Hepatocyte (in vitro differentiated cells): Measurements from ENCODE around the gene STARD13. TPM values are rescaled to one million over a fixed set of nuclear protein-coding genes. Genes with fewer than 3 reads are reported as not detected.
A peak's percentile ranks its signal among the peaks of the same experiment; 100 is the strongest.

Source experiments
- DNase-seq: peaks from one replicate; pipeline ENCODE4 v3.0.0-alpha.2; 2016; ENCODE audit warnings: low spot score
- H2AFZ ChIP-seq: fragments of 200-600 bp; sonication (generic); 2 replicates; pipeline ENCODE4 v1.6.0; 2016; ENCODE audit warnings: antibody characterized with exemption, mild to moderate bottlenecking
- H3K27ac ChIP-seq: fragments of 200-600 bp; sonication (generic); 2 replicates; pipeline ENCODE4 v1.5.1; 2016; ENCODE audit warnings: mild to moderate bottlenecking
- H3K27me3 ChIP-seq: fragments of 200-600 bp; sonication (generic); 2 replicates; pipeline ENCODE4 v1.6.1; 2016
- H3K36me3 ChIP-seq: fragments of 200-600 bp; sonication (generic); replicated peaks from 2 replicates; pipeline ENCODE4 v1.5.1; 2016; ENCODE audit warnings: low read depth; ENCODE audit not compliant: insufficient read depth
- H3K4me1 ChIP-seq: fragments of 200-600 bp; sonication (generic); 2 replicates; pipeline ENCODE4 v1.5.1; 2016; ENCODE audit warnings: mild to moderate bottlenecking, moderate library complexity; ENCODE audit not compliant: insufficient read depth
- H3K4me2 ChIP-seq: fragments of 200-600 bp; sonication (generic); 2 replicates; pipeline ENCODE4 v1.6.0; 2016
- H3K4me3 ChIP-seq: fragments of 200-600 bp; sonication (generic); 2 replicates; pipeline ENCODE4 v1.5.1; 2016; ENCODE audit warnings: mild to moderate bottlenecking
- H3K79me2 ChIP-seq: fragments of 200-600 bp; sonication (generic); 2 replicates; pipeline ENCODE4 v1.6.0; 2017; ENCODE audit warnings: mild to moderate bottlenecking
- H3K9me2 ChIP-seq: fragments of 200-600 bp; sonication (generic); replicated peaks from 2 replicates; pipeline ENCODE4 v1.6.0; 2017; ENCODE audit warnings: mild to moderate bottlenecking; ENCODE audit not compliant: insufficient read depth
- H3K9me3 ChIP-seq: fragments of 200-600 bp; sonication (generic); 2 replicates; pipeline ENCODE4 v1.5.1; 2016; ENCODE audit warnings: low read depth, mild to moderate bottlenecking
- H4K20me1 ChIP-seq: fragments of 200-600 bp; sonication (generic); 2 replicates; pipeline ENCODE4 v1.6.0; 2016; ENCODE audit warnings: mild to moderate bottlenecking; ENCODE audit not compliant: insufficient read depth, poor library complexity, severe bottlenecking
- EZH2 ChIP-seq: fragments of 200-600 bp; sonication (generic); IDR thresholded peaks from 2 replicates; pipeline ENCODE4 v1.6.1; 2016; ENCODE audit warnings: antibody characterized with exemption, mild to moderate bottlenecking, borderline replicate concordance
- EZH2phosphoT487 ChIP-seq: fragments of 200-600 bp; sonication (generic); IDR thresholded peaks from one replicate; pipeline ENCODE4 v1.6.1; 2018; ENCODE audit warnings: antibody characterized with exemption, mild to moderate bottlenecking, low read depth, moderate library complexity; ENCODE audit not compliant: unreplicated experiment, severe bottlenecking
- WGBS: methylation state at CpG from one replicate; pipeline ENCODE4 v1.1.6; 2016; ENCODE audit warnings: low lambda C conversion rate; ENCODE audit errors: missing lambda C conversion rate; 5-methylcytosine and 5-hydroxymethylcytosine counted together
- polyA plus RNA-seq: library from polyadenylated mRNA; unstranded; fragments of >200 nt; fragmentation: Nextera tagmentation; extraction: Ambion mirVana; gene quantifications from 2 replicates; pipeline ENCODE4 v1.2.1, GENCODE V29; 2016
- total RNA-seq: library from RNA; depleted of rRNA; stranded (reverse); fragments of >200 nt; gene quantifications from 2 replicates; pipeline ENCODE4 v1.2.3, GENCODE V29; 2014
- TF ChIP-seq, protein P1 (sequence below): fragments of 200-600 bp; sonication (generic); IDR thresholded peaks from 2 replicates; pipeline ENCODE4 v1.5.1; 2016; ENCODE audit warnings: antibody characterized with exemption, mild to moderate bottlenecking; ENCODE audit not compliant: poor library complexity

The STARD13 gene
- total and polyA plus RNA-seq, 2 experiments from 2014 or later, result 5.4 to 13.5 TPM

GRCh38 chr13:33312150-33312860 lies 26.8 kb upstream of the STARD13 start:
- Histone ChIP-seq H4K20me1 (no peaks in the 10 kb centered on the region), H3K4me3 (no peak overlapping the region), H3K9me3 (no peaks in the 10 kb centered on the region), H3K4me2 (no peak overlapping the region), H3K27me3 (no peaks in the 10 kb centered on the region), H3K36me3 (no peaks in the 10 kb centered on the region), H3K9me2 (no peaks in the 10 kb centered on the region), H3K79me2 (no peaks in the 10 kb centered on the region), H2AFZ (no peak overlapping the region), H3K4me1 (no peaks in the 10 kb centered on the region), H3K27ac (no peak overlapping the region)
- peak; percentile 33 for DNase-seq
- WGBS, result 58% methylated on average over 4 of the region's 4 CpGs
- TF ChIP-seq, protein P1, sequence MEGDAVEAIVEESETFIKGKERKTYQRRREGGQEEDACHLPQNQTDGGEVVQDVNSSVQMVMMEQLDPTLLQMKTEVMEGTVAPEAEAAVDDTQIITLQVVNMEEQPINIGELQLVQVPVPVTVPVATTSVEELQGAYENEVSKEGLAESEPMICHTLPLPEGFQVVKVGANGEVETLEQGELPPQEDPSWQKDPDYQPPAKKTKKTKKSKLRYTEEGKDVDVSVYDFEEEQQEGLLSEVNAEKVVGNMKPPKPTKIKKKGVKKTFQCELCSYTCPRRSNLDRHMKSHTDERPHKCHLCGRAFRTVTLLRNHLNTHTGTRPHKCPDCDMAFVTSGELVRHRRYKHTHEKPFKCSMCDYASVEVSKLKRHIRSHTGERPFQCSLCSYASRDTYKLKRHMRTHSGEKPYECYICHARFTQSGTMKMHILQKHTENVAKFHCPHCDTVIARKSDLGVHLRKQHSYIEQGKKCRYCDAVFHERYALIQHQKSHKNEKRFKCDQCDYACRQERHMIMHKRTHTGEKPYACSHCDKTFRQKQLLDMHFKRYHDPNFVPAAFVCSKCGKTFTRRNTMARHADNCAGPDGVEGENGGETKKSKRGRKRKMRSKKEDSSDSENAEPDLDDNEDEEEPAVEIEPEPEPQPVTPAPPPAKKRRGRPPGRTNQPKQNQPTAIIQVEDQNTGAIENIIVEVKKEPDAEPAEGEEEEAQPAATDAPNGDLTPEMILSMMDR, result peak; percentile 40
- TF ChIP-seq EZH2, result no peak

DNA sequence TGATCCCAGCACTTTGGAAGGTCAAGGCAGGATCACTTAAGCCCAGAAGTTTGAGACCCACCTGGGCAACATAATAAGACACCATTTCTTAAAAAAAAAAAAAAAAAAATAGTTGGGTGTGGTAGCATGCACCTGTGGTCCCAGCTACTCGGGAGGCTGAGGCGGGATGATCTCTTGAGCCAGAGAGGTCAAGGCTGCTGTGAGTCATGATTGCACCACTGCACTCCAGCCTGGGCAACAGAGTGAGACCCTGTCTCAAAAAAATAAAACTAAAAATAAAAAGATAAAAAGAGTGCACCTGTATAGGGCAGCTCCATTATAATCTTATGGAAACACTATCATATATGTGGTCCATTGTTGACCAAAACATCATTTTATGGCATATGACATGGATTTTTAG lies 25.5 kb upstream of the STARD13 start:
- Histone ChIP-seq H3K79me2 (no peaks in the 10 kb centered on the region), H3K36me3 (no peaks in the 10 kb centered on the region), H3K27ac (no peak overlapping the region), H3K4me2 (no peak overlapping the region), H2AFZ (no peak overlapping the region), H3K4me1 (no peaks in the 10 kb centered on the region), H3K4me3 (no peak overlapping the region), H3K9me2 (no peaks in the 10 kb centered on the region), H3K9me3 (no peaks in the 10 kb centered on the region), H3K27me3 (no peaks in the 10 kb centered on the region), H4K20me1 (no peaks in the 10 kb centered on the region)
- WGBS, result 97% methylated on average over 2 of the region's 2 CpGs
- DNase-seq, result no peak
- no peak for TF ChIP-seq EZH2
- TF ChIP-seq, protein P1, result no peak
- no peak for TF ChIP-seq EZH2phosphoT487

GRCh38 chr13:33310245-33311038 lies 24.9 kb upstream of the STARD13 start:
- 96% methylated on average over 4 of the region's 4 CpGs for WGBS
- H3K4me1 ChIP-seq, result no peaks in the 10 kb centered on the region
- H3K9me3 ChIP-seq, result no peaks in the 10 kb centered on the region
- no peak overlapping the region for H3K27ac ChIP-seq
- no peak overlapping the region for H3K4me3 ChIP-seq
- no peaks in the 10 kb centered on the region for H3K36me3 ChIP-seq
- H4K20me1 ChIP-seq, result no peaks in the 10 kb centered on the region
- H3K79me2 ChIP-seq, result no peaks in the 10 kb centered on the region
- no peaks in the 10 kb centered on the region for H3K27me3 ChIP-seq
- no peak overlapping the region for H3K4me2 ChIP-seq
- no peak overlapping the region for H2AFZ ChIP-seq
- H3K9me2 ChIP-seq, result no peaks in the 10 kb centered on the region
- no peak for DNase-seq
- no peak for TF ChIP-seq EZH2phosphoT487
- no peak for TF ChIP-seq EZH2
- TF ChIP-seq, protein P1, result no peak
